Measurements from ENCODE around the gene RBBP5. TPM values are rescaled to one million over a fixed set of nuclear protein-coding genes. Genes with fewer than 3 reads are reported as not detected.

RBBP5 gene
- total RNA-seq, 1 donor from 2014 or later = 6.9 TPM

- no peak for ATAC-seq
Measured at GRCh38 chr1:205129447-205130029, 7.8 kb upstream of the RBBP5 start.

- ATAC-seq = peak; percentile 66
Measured at GRCh38 chr1:205128050-205128449, 6.3 kb upstream of the RBBP5 start.

- no peak for ATAC-seq
Measured at GRCh38 chr1:205127646-205128045, 5.9 kb upstream of the RBBP5 start.

GRCh38 chr1:205124726-205125125 lies 2.9 kb upstream of the RBBP5 start:
- ATAC-seq = no peak

GRCh38 chr1:205122489-205122882 lies 708 bp upstream of the RBBP5 start:
- no peak for ATAC-seq

- no peak for ATAC-seq
Measured at GRCh38 chr1:205118752-205119151, 3.0 kb downstream of the RBBP5 start.

GRCh38 chr1:205111354-205111753 lies 10.4 kb downstream of the RBBP5 start:
- no peak for ATAC-seq

GRCh38 chr1:205109711-205110110 lies 12.1 kb downstream of the RBBP5 start:
- ATAC-seq = no peak

GRCh38 chr1:205109269-205109668 lies 12.5 kb downstream of the RBBP5 start:
- ATAC-seq = no peak

GRCh38 chr1:205108464-205108863 lies 13.3 kb downstream of the RBBP5 start:
- no peak for ATAC-seq

GRCh38 chr1:205107327-205107726 lies 14.5 kb downstream of the RBBP5 start:
- ATAC-seq = no peak

- no peak for ATAC-seq
Measured at GRCh38 chr1:205102404-205102803, 19.4 kb downstream of the RBBP5 start.

GRCh38 chr1:205098242-205098641 lies 23.5 kb downstream of the RBBP5 start:
- ATAC-seq = peak; percentile 94

- ATAC-seq = no peak
Measured at GRCh38 chr1:205095422-205095821, 26.4 kb downstream of the RBBP5 start.

GRCh38 chr1:205091043-205091740 lies 30.6 kb downstream of the RBBP5 start:
- ATAC-seq = no peak

- ATAC-seq = no peak
Measured at GRCh38 chr1:205088341-205088740, 33.4 kb downstream of the RBBP5 start.

- no peak for ATAC-seq
Measured at GRCh38 chr1:205084360-205084759, 37.4 kb downstream of the RBBP5 start, which contains the start of gene TMEM81. Gene TMEM81, minus strand, starts transcription at chr1:205084460. Its CDS starts 140 bp downstream, at chr1:205084320.

- ATAC-seq = no peak
Measured at GRCh38 chr1:205082431-205082830, 39.3 kb downstream of the RBBP5 start.

GRCh38 chr1:205077934-205078311 lies 43.9 kb downstream of the RBBP5 start:
- no peak for ATAC-seq

- ATAC-seq = no peak
Measured at GRCh38 chr1:205077158-205077933, 44.4 kb downstream of the RBBP5 start.

- ATAC-seq = no peak
Measured at GRCh38 chr1:205076245-205076761, 45.5 kb downstream of the RBBP5 start.

GRCh38 chr1:205075642-205076155 lies 46.1 kb downstream of the RBBP5 start:
- ATAC-seq = no peak

GRCh38 chr1:205074513-205074912 lies 47.3 kb downstream of the RBBP5 start:
- ATAC-seq = peak; percentile 26
